GM19099 (cell line): Measurements from ENCODE around the gene ZNF774.

Experiments used
- POLR2A ChIP-seq: IDR thresholded peaks from 3 replicates; pipeline ENCODE4 v1.6.1; 2011; ENCODE audit warnings: low read depth; ENCODE audit not compliant: insufficient read length; ENCODE audit errors: extremely low read depth

The ZNF774 gene

DNA sequence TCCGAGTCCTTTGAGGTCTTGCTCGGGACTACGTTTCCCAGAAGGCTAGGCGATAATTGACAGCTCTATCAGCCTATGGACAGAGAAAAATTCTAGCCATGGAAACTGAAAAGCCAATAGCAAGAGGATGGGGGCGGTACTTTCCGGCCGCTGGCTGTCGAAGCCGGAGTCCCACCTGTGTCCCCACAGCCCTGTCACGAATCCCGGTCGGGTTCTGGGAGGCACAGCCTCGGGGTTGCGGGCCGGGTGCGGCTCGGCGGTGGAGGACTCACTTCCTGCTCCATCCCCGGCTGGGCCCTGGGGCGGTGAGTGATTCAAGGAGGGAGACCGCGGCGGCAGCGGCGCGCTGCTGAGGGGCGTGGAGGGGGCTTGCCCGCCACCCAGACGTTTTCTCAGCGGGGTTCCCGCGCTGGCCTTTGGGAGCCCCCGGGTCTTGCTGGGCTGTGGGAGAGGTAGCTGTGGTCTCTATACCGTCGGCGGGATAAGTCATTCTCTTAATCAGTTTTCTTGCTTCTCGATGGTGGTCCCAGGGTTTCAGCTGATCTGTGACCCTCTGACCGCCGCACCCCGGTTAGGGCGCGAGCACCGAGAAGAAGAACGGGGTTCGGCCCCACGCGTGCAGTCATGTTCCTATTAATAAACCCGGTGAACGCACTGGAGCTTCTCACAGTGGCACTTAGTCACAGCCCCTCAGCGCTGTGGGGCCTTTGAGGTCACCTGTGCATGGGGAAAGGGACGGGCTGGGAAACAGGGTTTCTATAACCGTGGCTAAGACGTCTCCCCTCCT is at the start of gene ZNF774:
Gene ZNF774, plus strand, starts transcription at position 178 of the 787 bp plus-strand sequence. CDS start 2,377 bp downstream, outside the sequence.
- peak; percentile 42 for TF ChIP-seq POLR2A

DNA sequence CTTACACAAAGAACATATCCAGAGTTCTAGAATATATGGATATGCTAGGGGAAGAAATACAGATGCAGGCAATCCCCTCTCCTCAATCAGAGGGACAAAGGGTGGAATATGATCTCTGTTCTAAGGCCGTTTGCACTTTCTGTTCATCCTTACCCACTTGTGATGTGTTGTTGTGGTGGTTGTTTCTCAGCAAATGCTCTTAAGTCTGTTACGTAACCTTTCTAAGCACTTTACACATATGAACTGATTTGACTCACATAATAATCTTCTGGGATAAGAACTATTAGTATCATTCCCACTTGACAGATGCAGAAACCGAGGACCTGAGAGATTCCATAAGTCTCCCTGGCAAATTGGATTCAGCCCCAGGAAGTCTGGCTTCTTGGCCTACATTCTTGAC is 46.2 kb upstream of the ZNF774 start:
- TF ChIP-seq POLR2A, result no peak

DNA sequence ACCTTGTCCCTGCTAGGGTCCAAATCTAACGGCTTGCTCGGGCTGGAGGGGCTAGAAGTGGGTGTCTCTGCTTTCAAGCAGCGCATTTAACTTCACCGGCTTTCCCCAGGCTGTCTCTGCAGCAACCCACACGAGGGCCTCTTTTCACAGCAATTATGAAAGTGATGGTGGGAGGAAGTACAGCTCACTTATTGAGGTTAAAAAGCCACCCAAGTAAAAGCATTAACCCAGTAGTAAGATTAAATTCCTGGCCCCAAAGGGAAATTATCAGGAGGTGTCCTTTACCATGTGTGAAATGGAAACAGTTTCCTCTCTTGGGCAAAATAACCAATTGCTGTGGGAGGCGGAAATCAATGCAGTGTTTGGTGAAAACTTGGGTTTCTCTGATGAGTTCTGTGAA is 45.5 kb upstream of the ZNF774 start:
- no peak for TF ChIP-seq POLR2A

DNA sequence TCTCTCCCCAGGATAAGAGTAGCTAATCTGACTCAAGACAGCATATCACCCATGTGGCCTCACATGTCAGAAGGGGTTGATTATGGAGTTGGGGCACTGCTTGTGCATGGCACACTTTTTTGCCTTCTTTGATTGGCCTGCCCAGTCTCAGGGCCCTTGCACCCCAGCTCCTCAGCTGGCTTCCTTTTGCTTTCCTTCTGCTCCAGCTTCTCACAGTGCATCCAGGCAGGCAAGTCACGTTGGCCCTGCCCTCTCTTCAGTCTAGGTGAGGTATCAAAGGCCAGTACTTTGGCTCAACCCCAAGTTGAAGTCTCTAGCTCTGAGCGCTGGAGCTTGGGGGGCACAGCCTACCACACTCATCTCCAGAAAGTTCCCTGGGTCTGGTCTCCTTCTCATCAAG is 44.4 kb upstream of the ZNF774 start:
- TF ChIP-seq POLR2A, result no peak

DNA sequence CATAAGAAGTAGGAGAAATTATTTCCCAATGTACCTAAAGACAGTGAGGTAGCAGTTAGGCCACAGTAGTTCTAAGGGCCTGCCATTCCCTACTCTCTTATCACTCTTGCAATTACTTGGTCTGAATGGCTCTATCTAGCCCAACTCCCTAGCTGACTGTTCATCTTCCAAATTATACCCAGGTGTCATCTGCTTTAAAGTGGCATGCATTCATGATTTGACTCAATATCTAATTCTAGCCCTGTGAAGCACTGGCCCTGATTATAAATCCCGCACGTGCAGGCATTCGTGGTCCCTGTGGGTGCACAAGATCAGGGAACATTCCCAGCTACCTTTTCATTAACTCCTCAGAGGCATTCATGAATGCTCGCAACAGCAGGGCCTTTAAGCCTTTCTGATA is 43.1 kb upstream of the ZNF774 start:
- TF ChIP-seq POLR2A, result no peak

DNA sequence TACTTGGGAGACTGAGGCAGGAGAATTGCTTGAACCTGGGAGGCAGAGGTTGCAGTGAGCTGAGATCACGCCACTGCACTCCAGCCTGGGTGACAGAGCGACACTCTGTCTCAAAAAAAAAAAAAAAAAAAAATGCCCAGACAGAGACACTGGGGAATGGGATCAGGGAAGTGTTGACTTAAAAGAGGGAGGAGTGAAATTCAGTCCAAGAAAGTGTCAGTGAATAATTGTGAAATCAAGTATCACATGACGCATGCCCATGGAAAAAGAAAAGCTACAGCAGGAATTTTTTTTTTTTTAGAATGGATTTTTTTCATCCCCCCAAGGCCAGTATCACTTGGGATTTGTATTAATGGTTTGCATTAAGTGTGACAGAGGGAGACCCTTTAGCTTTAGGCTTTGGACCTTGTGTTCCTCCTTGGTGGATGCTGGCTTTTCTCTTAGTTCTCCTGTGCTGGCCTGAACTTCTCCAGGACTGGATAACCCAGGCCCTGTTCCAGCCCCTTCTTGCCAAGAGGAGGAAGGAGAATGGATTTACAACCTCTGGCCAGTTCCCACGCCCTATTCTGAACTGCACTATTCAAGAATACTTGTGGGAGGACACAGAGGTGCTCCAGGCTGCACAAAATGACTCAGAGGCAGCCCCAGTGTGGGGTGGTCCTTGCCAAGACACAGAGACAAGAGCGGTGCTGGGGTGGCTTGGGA is 36.7 kb upstream of the ZNF774 start:
- TF ChIP-seq POLR2A, result no peak

DNA sequence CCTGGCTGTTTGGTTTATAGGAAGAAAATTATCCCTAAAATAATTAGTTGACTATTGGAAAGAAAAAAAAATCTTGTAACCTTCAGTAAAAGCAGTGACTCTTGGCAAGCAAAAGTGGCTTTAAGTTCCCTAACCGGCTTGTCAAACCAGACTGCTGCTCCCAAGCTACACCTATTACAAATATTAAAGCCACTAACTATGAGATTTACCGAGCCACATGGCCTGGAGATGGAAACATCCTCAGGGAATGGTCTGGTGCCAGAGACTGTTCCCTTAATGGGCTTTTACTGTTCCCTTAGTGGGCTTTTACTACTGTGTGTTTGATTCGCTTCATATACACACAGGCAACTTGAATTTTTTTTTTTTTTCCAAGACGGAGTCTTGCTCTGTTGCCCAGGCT is 35.9 kb upstream of the ZNF774 start:
- no peak for TF ChIP-seq POLR2A

DNA sequence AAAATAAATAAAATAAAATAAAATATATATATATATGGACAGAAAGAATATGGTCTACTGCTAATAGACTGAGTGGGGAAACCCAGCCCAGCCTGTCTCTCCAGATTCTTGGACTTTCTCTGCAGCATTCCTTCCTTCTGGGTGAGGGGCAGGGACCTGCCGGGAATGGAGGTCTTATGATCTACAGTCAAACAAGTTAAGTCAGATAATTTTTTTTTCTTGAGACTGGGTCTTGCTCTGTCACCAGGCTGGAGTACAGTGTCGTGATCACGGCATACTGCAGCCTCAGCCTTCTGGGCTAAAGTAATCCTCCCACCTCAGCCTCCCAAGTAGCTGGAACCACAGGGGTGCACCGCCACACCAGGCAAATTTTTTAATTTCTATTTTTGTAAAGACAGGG is 33.5 kb upstream of the ZNF774 start:
- no peak for TF ChIP-seq POLR2A

DNA sequence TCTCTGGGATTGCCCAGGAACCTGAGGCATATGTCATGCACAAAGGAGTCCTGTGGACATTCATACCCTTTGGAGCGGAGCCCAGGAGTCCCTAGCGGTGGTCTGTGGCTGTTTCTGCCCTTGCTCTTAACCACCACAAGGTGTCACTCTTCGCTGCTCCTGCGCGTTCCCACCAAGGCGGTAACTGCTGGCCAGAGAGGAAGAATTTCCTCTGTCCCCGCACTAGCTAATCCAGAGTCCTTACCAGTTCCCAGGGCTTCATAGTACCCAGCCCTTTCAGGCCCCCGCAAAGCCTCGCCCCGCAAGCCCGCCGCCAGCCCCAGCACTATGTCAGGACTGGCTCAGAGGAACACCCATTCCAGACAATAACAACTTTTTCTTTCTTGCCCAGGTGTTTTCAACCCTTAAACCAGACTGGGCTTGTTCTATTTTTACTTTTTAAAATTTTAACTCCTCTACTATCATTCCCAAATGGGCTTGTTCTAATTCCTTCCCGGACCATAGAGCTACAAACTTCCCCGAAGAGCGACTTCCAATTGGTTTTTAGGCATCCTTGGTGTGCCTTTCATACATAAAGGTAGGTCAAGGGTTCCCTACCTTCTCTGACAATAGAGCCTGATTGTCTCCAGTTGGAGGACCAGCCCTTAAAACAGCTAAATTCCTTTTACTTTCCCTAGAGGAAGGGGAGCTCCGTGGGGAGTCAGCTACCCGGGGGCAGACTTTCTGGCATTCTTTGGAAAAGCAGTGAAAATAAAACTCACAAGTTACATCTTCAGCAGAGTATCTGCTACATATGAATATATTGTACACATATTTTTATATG is 31.8 kb upstream of the ZNF774 start:
- TF ChIP-seq POLR2A, result no peak

DNA sequence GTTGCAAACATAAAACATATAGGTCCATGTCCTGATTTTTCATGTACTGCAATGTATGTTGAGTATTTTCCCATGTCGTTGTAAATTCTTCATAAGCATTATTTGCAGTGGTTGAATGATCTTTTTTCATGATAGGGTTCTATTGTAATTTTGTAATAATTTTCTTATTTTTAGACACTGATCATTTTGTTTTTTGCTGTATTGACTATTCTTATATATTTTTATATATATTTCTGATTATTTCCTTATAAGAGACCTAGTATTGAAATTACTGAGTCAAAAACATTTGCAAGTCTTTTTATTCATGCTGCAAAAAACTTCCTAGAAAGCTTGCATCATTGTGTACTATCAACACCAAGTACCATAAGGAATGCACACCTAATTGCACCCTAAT is 31.2 kb upstream of the ZNF774 start:
- TF ChIP-seq POLR2A, result no peak

DNA sequence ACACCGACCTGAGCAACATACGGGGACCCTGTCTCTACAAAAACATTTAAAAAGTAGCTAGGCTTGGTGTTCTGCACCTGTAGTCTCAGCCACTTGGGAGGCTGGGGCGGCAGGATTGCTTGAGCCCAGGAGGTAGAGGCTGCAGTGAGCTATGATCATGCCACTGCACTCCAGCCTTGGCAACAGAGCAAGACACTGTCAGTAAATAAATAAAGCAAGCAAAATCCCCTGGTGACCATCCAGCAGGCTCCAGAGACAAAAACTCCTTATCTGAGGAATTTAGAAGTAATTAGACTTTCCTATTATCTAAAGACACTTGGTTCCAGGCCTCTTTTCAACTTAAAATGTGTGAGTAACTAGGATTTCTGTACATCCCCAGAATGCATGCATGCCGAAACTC is 29.5 kb upstream of the ZNF774 start:
- no peak for TF ChIP-seq POLR2A

DNA sequence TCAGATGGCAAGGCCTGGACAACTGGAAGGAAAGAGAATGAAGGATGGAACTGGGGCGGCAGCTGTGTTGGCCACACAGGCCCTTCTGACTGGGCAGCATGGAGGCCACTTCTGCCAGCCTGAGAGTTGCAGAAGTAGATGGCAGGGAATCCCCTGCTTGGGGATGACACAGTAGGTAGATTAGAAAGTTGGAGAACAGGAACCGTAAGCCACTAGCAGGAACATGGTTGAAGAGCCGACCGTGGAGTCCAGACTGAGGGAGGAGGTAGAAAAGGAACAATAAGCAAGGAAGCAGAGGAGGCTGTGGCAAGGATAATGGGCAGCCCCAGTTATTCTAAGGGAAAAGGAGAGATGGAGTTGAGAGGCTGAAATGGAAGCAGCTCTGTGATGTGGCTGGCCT is 26.4 kb upstream of the ZNF774 start:
- no peak for TF ChIP-seq POLR2A

DNA sequence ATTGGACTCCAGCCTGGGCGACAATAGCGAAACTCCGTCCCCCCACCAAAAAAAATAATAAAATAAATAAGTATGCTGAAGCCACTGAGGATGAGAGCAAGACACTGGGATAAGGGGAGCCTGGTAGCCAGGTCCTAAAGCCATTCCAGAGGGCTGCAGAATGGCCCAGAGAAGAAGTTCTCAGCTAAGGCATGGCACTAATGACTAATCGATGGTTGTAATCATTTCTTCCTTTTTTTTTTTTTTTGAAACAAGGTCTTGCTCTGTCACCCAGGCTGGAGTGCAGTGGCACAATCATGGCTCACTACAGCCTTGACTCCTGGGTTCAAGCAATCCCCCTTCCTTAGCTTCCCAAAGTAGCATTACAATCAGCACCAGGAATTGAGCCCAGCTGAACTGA is 25.6 kb upstream of the ZNF774 start:
- no peak for TF ChIP-seq POLR2A

DNA sequence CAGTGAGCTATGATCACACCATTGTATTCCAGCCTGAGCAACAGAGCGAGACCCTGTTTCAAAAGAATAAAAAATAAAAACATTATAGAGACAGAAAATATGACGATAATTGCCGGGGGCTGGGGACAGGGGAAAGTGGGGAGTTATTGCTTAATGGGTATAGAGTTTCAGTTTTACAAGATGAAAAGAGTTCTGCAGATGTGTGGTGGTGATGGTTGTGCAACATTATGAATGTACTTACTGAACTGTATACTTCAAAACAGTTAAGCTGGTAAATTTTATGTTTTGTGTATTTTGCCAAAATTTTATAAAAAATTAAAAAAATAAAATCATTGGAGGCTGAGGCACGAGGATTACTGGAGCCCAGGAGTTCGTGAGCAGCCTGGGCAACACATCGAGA is 24.8 kb upstream of the ZNF774 start:
- no peak for TF ChIP-seq POLR2A

DNA sequence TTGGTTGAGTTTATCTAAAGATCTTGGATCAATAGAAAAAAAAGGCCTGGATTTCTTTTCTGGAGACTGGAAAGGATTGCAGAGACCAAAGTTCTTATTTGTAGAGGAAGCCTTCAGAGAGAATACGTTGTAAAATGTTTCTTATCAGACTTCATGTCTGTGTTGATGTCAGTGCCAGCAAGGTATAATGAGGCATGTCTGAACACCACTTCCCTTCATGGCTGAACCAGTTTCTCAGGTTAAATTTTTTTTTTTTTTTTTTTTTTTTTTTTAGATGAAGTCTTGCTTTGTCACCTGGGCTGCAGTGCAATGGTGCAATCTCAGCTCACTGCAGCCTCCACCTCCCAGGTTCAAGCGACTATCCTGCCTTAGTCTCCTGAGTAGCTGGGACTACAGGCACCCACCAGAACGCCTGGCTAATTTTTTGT is 17.8 kb upstream of the ZNF774 start:
- no peak for TF ChIP-seq POLR2A
